ENCODE data around the gene TFCP2.

TFCP2 gene

GRCh38 chr12:51124504-51124903 lies 48.4 kb downstream of the TFCP2 start:
- no peak for DNase-seq (ENCODE audit: extremely low read depth, low read depth)

GRCh38 chr12:51122844-51123243 lies 50.1 kb downstream of the TFCP2 start:
- no peak for DNase-seq (ENCODE audit: extremely low read depth, low read depth)
- TF ChIP-seq CTCF (IDR thresholded peaks at IDR 0.05; ENCODE audit: low read depth, low read length) = no peak

More at GRCh38 chr12:51124504-51124903, 48.4 kb downstream of the TFCP2 start:
- TF ChIP-seq CTCF (IDR thresholded peaks at IDR 0.05; ENCODE audit: low read depth, low read length) = no peak

GRCh38 chr12:51118706-51119105 lies 54.2 kb downstream of the TFCP2 start:
- no peak for DNase-seq (ENCODE audit: extremely low read depth, low read depth)
- no peak for TF ChIP-seq CTCF (IDR thresholded peaks at IDR 0.05; ENCODE audit: low read depth, low read length)

GRCh38 chr12:51115533-51115932 lies 57.4 kb downstream of the TFCP2 start:
- DNase-seq (ENCODE audit: extremely low read depth, low read depth) = no peak
- TF ChIP-seq CTCF (IDR thresholded peaks at IDR 0.05; ENCODE audit: low read depth, low read length) = no peak

GRCh38 chr12:51108136-51108535 lies 64.8 kb downstream of the TFCP2 start:
- TF ChIP-seq CTCF (IDR thresholded peaks at IDR 0.05; ENCODE audit: low read depth, low read length) = no peak
- no peak for DNase-seq (ENCODE audit: extremely low read depth, low read depth)

GRCh38 chr12:51103977-51104376 lies 69.0 kb downstream of the TFCP2 start:
- no peak for DNase-seq (ENCODE audit: extremely low read depth, low read depth)
- TF ChIP-seq CTCF (IDR thresholded peaks at IDR 0.05; ENCODE audit: low read depth, low read length) = no peak

- DNase-seq (ENCODE audit: extremely low read depth, low read depth) = no peak
- TF ChIP-seq CTCF (IDR thresholded peaks at IDR 0.05; ENCODE audit: low read depth, low read length) = no peak
Observed at GRCh38 chr12:51098611-51099010, 74.3 kb downstream of the TFCP2 start.

All from AG09319 (cell line).